HG03342 (cell line): ENCODE data around the gene COA6.
"Not testable (repeated sequence)": the region's sequence is repeated elsewhere in the genome, so short reads cannot be mapped to it uniquely, and the experiment has no call there.

Source experiments
- ATAC-seq: cut with Tn5 transposase; IDR thresholded peaks from one replicate; pipeline ENCODE4 v1.9.1; 2021; ENCODE audit warnings: mild to moderate bottlenecking, moderate library complexity; ENCODE audit not compliant: unreplicated experiment

The COA6 gene

GRCh38 chr1:234369033-234369430 lies 4.2 kb upstream of the COA6 start:
- ATAC-seq = no peak

GRCh38 chr1:234369784-234370183 lies 3.5 kb upstream of the COA6 start:
- no peak for ATAC-seq

GRCh38 chr1:234371414-234371813 lies 1.8 kb upstream of the COA6 start:
- ATAC-seq = no peak

GRCh38 chr1:234372011-234372757 lies 1.1 kb upstream of the COA6 start:
- ATAC-seq = no peak

GRCh38 chr1:234373959-234374254 lies 651 bp downstream of the COA6 start:
- peak; percentile 13 for ATAC-seq

- no peak for ATAC-seq
Measured at GRCh38 chr1:234375672-234376071, 2.4 kb downstream of the COA6 start.

- not testable (repeated sequence) for ATAC-seq
Measured at GRCh38 chr1:234379591-234380109, 6.4 kb downstream of the COA6 start.

GRCh38 chr1:234381699-234382555 lies 8.7 kb downstream of the COA6 start:
- no peak for ATAC-seq

GRCh38 chr1:234386122-234386521 lies 12.9 kb downstream of the COA6 start:
- no peak for ATAC-seq

- ATAC-seq = no peak
Measured at GRCh38 chr1:234388094-234388493, 14.8 kb downstream of the COA6 start.

GRCh38 chr1:234393190-234393589 lies 19.9 kb downstream of the COA6 start:
- ATAC-seq = no peak

GRCh38 chr1:234395297-234395696 lies 22.0 kb downstream of the COA6 start:
- ATAC-seq = no peak

GRCh38 chr1:234396092-234396491 lies 22.8 kb downstream of the COA6 start:
- no peak for ATAC-seq

- no peak for ATAC-seq
Measured at GRCh38 chr1:234396871-234397270, 23.6 kb downstream of the COA6 start.

GRCh38 chr1:234397732-234398131 lies 24.5 kb downstream of the COA6 start:
- no peak for ATAC-seq

GRCh38 chr1:234398849-234399381 lies 25.7 kb downstream of the COA6 start:
- peak; percentile 51 for ATAC-seq

GRCh38 chr1:234399515-234399914 lies 26.3 kb downstream of the COA6 start:
- not testable (repeated sequence) for ATAC-seq

GRCh38 chr1:234400773-234401172 lies 27.5 kb downstream of the COA6 start:
- peak; percentile 57 for ATAC-seq

GRCh38 chr1:234401658-234402057 lies 28.4 kb downstream of the COA6 start:
- ATAC-seq = no peak

GRCh38 chr1:234402939-234403338 lies 29.7 kb downstream of the COA6 start:
- ATAC-seq = no peak

GRCh38 chr1:234405676-234406075 lies 32.4 kb downstream of the COA6 start:
- ATAC-seq = no peak

GRCh38 chr1:234406871-234407270 lies 33.6 kb downstream of the COA6 start:
- ATAC-seq = no peak
